ENCODE measurements around the gene CRCP. TPM values are rescaled to one million over a fixed set of nuclear protein-coding genes. Genes with fewer than 3 reads are reported as not detected.

CRCP gene
- polyA plus RNA-seq, 1 donor (not counting 4 experiments of a cell fraction or from before 2014, with no cell fraction given) = 25.4 TPM

DNA sequence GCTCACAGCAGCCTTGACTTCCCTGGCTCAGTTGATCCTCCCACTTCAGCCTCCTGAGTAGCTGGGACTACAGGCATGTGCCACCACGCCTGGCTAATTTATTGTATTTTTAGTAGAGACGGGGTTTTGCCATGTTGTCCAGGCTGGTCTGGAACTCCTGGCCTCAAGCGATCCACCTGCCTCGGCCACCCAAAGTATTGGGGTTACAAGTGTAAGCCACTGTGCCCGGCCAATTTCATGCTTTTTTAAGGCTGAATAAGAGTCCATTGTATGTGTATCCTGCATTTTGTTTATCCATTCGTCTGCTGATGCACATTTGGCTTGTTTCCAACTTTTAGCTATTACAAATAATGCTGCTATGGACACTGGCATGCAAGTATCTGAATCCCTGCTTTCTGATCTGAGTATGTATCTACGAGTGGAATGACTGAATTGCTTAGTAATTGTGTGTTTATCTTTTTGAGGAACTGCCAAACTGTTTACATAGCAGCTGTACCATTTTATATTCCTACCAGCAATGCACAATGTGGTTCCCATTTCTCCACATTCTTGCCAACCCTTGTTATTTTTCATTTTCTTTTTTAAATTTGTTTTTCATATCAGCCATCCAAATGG, 53.2 kb downstream of the CRCP start:
- Histone ChIP-seq H2AFZ (ENCODE audit: control insufficient read depth, low read length) (no peak overlapping the region), H3K9me3 (ENCODE audit: control insufficient read depth, low read depth, low read length) (no peaks in the 10 kb centered on the region), H3K9me1 (ENCODE audit: control insufficient read depth, extremely low read depth, insufficient read depth, low read length) (no peaks in the 10 kb centered on the region), H3K79me2 (ENCODE audit: control insufficient read depth, insufficient read depth, low read length) (no peaks in the 10 kb centered on the region), H3K4me3 (ENCODE audit: control insufficient read depth in 2 of 3, extremely low read depth in 1 of 3, insufficient read depth in 2 of 3, low read depth in 1 of 3, low read length in 3 of 3) (no peak overlapping the region), H3K27ac (ENCODE audit: control insufficient read depth, insufficient read depth, low read length) (no peak overlapping the region), H3K4me1 (ENCODE audit: control insufficient read depth, extremely low read depth, insufficient read depth, low read length) (no peaks in the 10 kb centered on the region), H3K9ac (ENCODE audit: control insufficient read depth, extremely low read depth, insufficient read depth, low read length) (no peak overlapping the region), H4K20me1 (ENCODE audit: control insufficient read depth, extremely low read depth, insufficient read depth, low read length) (no peaks in the 10 kb centered on the region), H3K4me2 (ENCODE audit: control insufficient read depth, extremely low read depth, insufficient read depth, low read depth, low read length) (no peak overlapping the region), H3K27me3 (ENCODE audit: control insufficient read depth, extremely low read depth, insufficient read depth, low read length) (no peaks in the 10 kb centered on the region), H3K36me3 (ENCODE audit: control insufficient read depth in 2 of 2, extremely low read depth in 1 of 2, insufficient read depth in 2 of 2, low read length in 2 of 2) (no peaks in the 10 kb centered on the region)
- no peak for FAIRE-seq
- no peak for TF ChIP-seq EZH2 (IDR thresholded peaks at IDR 0.05; ENCODE audit: low read length)
- TF ChIP-seq, protein P1, sequence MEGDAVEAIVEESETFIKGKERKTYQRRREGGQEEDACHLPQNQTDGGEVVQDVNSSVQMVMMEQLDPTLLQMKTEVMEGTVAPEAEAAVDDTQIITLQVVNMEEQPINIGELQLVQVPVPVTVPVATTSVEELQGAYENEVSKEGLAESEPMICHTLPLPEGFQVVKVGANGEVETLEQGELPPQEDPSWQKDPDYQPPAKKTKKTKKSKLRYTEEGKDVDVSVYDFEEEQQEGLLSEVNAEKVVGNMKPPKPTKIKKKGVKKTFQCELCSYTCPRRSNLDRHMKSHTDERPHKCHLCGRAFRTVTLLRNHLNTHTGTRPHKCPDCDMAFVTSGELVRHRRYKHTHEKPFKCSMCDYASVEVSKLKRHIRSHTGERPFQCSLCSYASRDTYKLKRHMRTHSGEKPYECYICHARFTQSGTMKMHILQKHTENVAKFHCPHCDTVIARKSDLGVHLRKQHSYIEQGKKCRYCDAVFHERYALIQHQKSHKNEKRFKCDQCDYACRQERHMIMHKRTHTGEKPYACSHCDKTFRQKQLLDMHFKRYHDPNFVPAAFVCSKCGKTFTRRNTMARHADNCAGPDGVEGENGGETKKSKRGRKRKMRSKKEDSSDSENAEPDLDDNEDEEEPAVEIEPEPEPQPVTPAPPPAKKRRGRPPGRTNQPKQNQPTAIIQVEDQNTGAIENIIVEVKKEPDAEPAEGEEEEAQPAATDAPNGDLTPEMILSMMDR (optimal IDR thresholded peaks at IDR 0.05 in 1 of 3, IDR thresholded peaks at IDR 0.05 in 1 of 3, conservative IDR thresholded peaks at IDR 0.05 in 1 of 3; ENCODE audit: extremely low read depth in 1 of 3, insufficient read depth in 2 of 3, low read length in 3 of 3) = no peak
- DNase-seq (ENCODE audit: low read depth, low spot score) = no peak
- dilution Hi-C loops (cut with MboI; ENCODE audit: extremely low pct_ligation_motif_present, low sequenced_read_pairs) = no loop called here

DNA sequence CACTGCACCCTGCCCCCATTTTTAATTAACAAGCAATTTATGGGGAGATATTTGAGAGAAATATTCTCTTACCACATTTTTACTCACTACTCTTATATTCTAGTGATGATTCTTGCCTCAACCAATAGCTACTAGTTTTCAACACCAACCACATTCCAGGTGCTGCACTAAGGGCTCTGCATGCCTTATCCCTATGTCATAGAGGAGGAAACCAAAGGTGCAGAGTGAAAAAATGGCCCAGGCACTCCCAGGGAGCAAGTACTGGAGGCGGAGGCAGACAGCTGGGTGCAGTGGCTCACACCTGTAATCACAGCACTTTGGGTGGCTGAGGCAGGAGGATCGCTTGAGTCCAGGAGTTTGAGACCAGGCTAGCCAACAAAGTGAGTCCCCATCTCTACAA, 55.0 kb downstream of the CRCP start:
- no peaks in the 10 kb centered on the region for H3K79me2 ChIP-seq (ENCODE audit: control insufficient read depth, insufficient read depth, low read length)
- FAIRE-seq (no peak), DNase-seq (ENCODE audit: low read depth, low spot score) (no peak)
- dilution Hi-C loops (cut with MboI; ENCODE audit: extremely low pct_ligation_motif_present, low sequenced_read_pairs) = no loop called here
- H3K27me3 ChIP-seq (ENCODE audit: control insufficient read depth, extremely low read depth, insufficient read depth, low read length) = no peaks in the 10 kb centered on the region
- no peak overlapping the region for H3K4me3 ChIP-seq (ENCODE audit: control insufficient read depth in 2 of 3, extremely low read depth in 1 of 3, insufficient read depth in 2 of 3, low read depth in 1 of 3, low read length in 3 of 3)
- no peak overlapping the region for H3K9ac ChIP-seq (ENCODE audit: control insufficient read depth, extremely low read depth, insufficient read depth, low read length)
- no peak overlapping the region for H2AFZ ChIP-seq (ENCODE audit: control insufficient read depth, low read length)
- H3K36me3 ChIP-seq (ENCODE audit: control insufficient read depth in 2 of 2, extremely low read depth in 1 of 2, insufficient read depth in 2 of 2, low read length in 2 of 2) = no peaks in the 10 kb centered on the region
- H3K9me1 ChIP-seq (ENCODE audit: control insufficient read depth, extremely low read depth, insufficient read depth, low read length) = no peaks in the 10 kb centered on the region
- H3K4me1 ChIP-seq (ENCODE audit: control insufficient read depth, extremely low read depth, insufficient read depth, low read length) = no peaks in the 10 kb centered on the region
- TF ChIP-seq, protein P1 (optimal IDR thresholded peaks at IDR 0.05 in 1 of 3, IDR thresholded peaks at IDR 0.05 in 1 of 3, conservative IDR thresholded peaks at IDR 0.05 in 1 of 3; ENCODE audit: extremely low read depth in 1 of 3, insufficient read depth in 2 of 3, low read length in 3 of 3) = no peak
- TF ChIP-seq EZH2 (IDR thresholded peaks at IDR 0.05; ENCODE audit: low read length) = no peak
- H3K9me3 ChIP-seq (ENCODE audit: control insufficient read depth, low read depth, low read length) = no peaks in the 10 kb centered on the region
- H3K27ac ChIP-seq (ENCODE audit: control insufficient read depth, insufficient read depth, low read length) = no peak overlapping the region
- no peaks in the 10 kb centered on the region for H4K20me1 ChIP-seq (ENCODE audit: control insufficient read depth, extremely low read depth, insufficient read depth, low read length)
- no peak overlapping the region for H3K4me2 ChIP-seq (ENCODE audit: control insufficient read depth, extremely low read depth, insufficient read depth, low read depth, low read length)

Data from keratinocyte (primary cell).